ENCODE measurements around the gene ADCY1.

Gene ADCY1

GRCh38 chr7:45704683-45705016 is 130.5 kb downstream of the ADCY1 start:
- no peak overlapping the region for H3K9ac ChIP-seq (ENCODE audit: low read depth, low read length, poor library complexity, severe bottlenecking)
- H3K79me2 ChIP-seq (ENCODE audit: insufficient read depth, low read length): no peaks in the 10 kb centered on the region
- TF ChIP-seq EZH2phosphoT487 (IDR thresholded peaks at IDR 0.05; ENCODE audit: borderline replicate concordance): no peak
- TF ChIP-seq, protein P1, sequence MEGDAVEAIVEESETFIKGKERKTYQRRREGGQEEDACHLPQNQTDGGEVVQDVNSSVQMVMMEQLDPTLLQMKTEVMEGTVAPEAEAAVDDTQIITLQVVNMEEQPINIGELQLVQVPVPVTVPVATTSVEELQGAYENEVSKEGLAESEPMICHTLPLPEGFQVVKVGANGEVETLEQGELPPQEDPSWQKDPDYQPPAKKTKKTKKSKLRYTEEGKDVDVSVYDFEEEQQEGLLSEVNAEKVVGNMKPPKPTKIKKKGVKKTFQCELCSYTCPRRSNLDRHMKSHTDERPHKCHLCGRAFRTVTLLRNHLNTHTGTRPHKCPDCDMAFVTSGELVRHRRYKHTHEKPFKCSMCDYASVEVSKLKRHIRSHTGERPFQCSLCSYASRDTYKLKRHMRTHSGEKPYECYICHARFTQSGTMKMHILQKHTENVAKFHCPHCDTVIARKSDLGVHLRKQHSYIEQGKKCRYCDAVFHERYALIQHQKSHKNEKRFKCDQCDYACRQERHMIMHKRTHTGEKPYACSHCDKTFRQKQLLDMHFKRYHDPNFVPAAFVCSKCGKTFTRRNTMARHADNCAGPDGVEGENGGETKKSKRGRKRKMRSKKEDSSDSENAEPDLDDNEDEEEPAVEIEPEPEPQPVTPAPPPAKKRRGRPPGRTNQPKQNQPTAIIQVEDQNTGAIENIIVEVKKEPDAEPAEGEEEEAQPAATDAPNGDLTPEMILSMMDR (conservative IDR thresholded peaks at IDR 0.05; ENCODE audit: low read length): no peak
- H3K36me3 ChIP-seq (ENCODE audit: insufficient read depth, low read length): no peaks in the 10 kb centered on the region
- no peak overlapping the region for H2AFZ ChIP-seq (ENCODE audit: low read length)
- no peak overlapping the region for H3K4me3 ChIP-seq (ENCODE audit: low read length, poor library complexity, severe bottlenecking)
- H3K9me2 ChIP-seq (replicated peaks; ENCODE audit: low read depth, low read length): no peaks in the 10 kb centered on the region
- no peaks in the 10 kb centered on the region for H3K27me3 ChIP-seq (ENCODE audit: insufficient read depth, low read length, poor library complexity, severe bottlenecking)
- no peak overlapping the region for H3K4me2 ChIP-seq (ENCODE audit: low read depth, low read length, poor library complexity, severe bottlenecking)
- H4K20me1 ChIP-seq (ENCODE audit: insufficient read depth, low read length, poor library complexity, severe bottlenecking): no peaks in the 10 kb centered on the region
- H3F3A ChIP-seq (ENCODE audit: low read depth): no peaks in the 10 kb centered on the region
- no peaks in the 10 kb centered on the region for H3K4me1 ChIP-seq (ENCODE audit: insufficient read depth, low read length, poor library complexity, severe bottlenecking)
- no peaks in the 10 kb centered on the region for H3K9me3 ChIP-seq (ENCODE audit: insufficient read depth, low read depth, low read length)

DNA sequence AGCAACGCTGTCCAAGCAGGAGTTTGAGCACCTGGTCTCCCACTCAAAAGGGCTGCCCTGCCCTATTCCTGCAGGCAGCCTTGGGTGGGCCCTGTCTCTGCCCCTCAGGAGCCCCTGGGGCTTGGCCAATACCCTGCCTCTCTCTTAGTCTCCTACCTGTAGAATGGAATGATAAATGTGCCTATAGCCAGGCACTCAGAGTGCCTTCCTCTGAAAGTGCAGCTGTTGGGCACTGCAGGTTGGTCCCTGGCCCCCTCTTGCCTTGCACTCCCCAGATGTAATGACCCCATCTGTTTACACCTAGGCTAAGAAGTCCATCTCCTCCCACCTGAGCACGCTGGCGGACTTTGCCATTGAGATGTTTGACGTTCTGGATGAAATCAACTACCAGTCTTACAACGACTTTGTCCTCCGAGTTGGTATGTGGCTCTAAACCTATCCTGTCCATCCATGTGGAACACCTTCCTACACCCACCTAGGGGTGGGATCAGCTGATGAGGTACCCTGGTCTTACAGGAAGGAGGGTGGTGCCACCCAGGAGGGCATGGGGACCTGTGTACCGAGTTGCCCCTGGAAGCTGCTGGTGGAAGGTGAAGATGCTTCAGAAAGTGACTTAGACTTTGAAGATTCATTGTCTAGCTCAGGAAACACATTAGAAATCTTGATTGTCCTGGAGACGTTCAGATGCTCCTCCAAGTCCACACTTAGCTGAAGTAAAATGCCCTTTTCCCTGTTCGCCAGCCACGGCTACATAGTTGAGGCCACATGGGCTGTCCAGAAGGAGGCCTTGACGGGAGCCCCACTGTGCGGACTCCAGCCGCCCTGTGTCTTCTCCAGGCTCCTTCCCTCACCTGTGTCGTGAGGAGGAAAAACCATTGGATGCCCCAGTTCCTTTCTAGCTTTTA is 134.1 kb downstream of the ADCY1 start:
- H3K4me3 ChIP-seq (ENCODE audit: low read length, poor library complexity, severe bottlenecking): no peak overlapping the region
- no peaks in the 10 kb centered on the region for H3K9me2 ChIP-seq (replicated peaks; ENCODE audit: low read depth, low read length)
- no peaks in the 10 kb centered on the region for H3K27me3 ChIP-seq (ENCODE audit: insufficient read depth, low read length, poor library complexity, severe bottlenecking)
- H3K79me2 ChIP-seq (ENCODE audit: insufficient read depth, low read length): no peaks in the 10 kb centered on the region
- H2AFZ ChIP-seq (ENCODE audit: low read length): no peak overlapping the region
- no peaks in the 10 kb centered on the region for H3K36me3 ChIP-seq (ENCODE audit: insufficient read depth, low read length)
- no peaks in the 10 kb centered on the region for H3F3A ChIP-seq (ENCODE audit: low read depth)
- H3K9ac ChIP-seq (ENCODE audit: low read depth, low read length, poor library complexity, severe bottlenecking): no peak overlapping the region
- no peak for TF ChIP-seq EZH2phosphoT487 (IDR thresholded peaks at IDR 0.05; ENCODE audit: borderline replicate concordance)
- TF ChIP-seq, protein P1 (conservative IDR thresholded peaks at IDR 0.05; ENCODE audit: low read length): no peak
- no peaks in the 10 kb centered on the region for H3K9me3 ChIP-seq (ENCODE audit: insufficient read depth, low read depth, low read length)
- H3K4me1 ChIP-seq (ENCODE audit: insufficient read depth, low read length, poor library complexity, severe bottlenecking): no peaks in the 10 kb centered on the region
- no peak overlapping the region for H3K4me2 ChIP-seq (ENCODE audit: low read depth, low read length, poor library complexity, severe bottlenecking)
- H4K20me1 ChIP-seq (ENCODE audit: insufficient read depth, low read length, poor library complexity, severe bottlenecking): no peaks in the 10 kb centered on the region

DNA sequence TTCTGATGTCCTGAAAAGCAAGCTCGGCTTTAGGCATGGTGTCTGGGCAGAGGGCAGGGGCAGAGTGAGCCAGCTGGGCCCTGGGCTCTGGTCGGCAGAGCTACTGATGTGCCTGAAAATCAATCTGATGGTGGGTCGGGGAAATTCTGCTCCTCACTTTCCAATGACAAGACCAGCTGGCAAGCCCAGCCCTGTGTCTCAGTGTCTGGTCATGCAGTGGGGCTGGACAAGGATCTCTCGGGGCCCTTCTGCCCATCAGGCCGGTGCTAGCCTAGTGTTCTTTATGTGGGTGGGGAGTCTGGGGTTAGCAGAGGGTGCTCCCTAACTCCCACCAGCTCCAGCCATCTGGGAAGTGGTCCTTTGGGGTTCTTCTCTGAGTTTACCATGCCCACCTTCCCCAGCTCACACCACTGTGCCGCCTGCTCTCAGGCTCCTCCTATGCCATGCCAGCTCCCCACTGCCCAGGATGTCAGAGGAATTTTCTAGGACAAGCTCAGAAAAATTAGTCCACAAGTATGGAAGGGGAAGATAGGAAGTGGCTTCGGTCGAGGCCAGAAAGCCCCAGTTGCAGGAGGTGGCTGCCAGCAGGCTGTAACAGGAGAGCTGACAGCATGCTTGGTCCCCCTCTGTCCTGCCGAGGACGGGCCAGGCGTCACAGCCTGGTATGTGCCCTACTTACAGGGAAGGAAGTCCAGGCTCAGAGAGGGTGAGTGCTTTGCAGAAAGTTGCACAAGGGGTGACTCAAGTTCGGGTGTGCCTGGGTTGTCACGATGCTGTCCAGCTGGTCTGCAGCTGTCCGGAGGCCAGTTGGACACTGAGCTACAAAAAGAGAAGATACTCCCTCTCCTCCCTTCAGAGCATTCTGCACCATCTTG is 135.2 kb downstream of the ADCY1 start:
- TF ChIP-seq, protein P1 (conservative IDR thresholded peaks at IDR 0.05; ENCODE audit: low read length): no peak
- no peak for TF ChIP-seq EZH2phosphoT487 (IDR thresholded peaks at IDR 0.05; ENCODE audit: borderline replicate concordance)

More for the DNA sequence above, 135.2 kb downstream of the ADCY1 start:
- H3K79me2 ChIP-seq (ENCODE audit: insufficient read depth, low read length): no peaks in the 10 kb centered on the region
- H3K36me3 ChIP-seq (ENCODE audit: insufficient read depth, low read length): no peaks in the 10 kb centered on the region
- no peaks in the 10 kb centered on the region for H3F3A ChIP-seq (ENCODE audit: low read depth)
- H3K4me1 ChIP-seq (ENCODE audit: insufficient read depth, low read length, poor library complexity, severe bottlenecking): no peaks in the 10 kb centered on the region
- no peaks in the 10 kb centered on the region for H3K9me2 ChIP-seq (replicated peaks; ENCODE audit: low read depth, low read length)
- H3K4me3 ChIP-seq (ENCODE audit: low read length, poor library complexity, severe bottlenecking): no peak overlapping the region
- H4K20me1 ChIP-seq (ENCODE audit: insufficient read depth, low read length, poor library complexity, severe bottlenecking): no peaks in the 10 kb centered on the region
- no peak overlapping the region for H2AFZ ChIP-seq (ENCODE audit: low read length)
- H3K9ac ChIP-seq (ENCODE audit: low read depth, low read length, poor library complexity, severe bottlenecking): no peak overlapping the region
- no peaks in the 10 kb centered on the region for H3K9me3 ChIP-seq (ENCODE audit: insufficient read depth, low read depth, low read length)
- H3K27me3 ChIP-seq (ENCODE audit: insufficient read depth, low read length, poor library complexity, severe bottlenecking): no peaks in the 10 kb centered on the region
- H3K4me2 ChIP-seq (ENCODE audit: low read depth, low read length, poor library complexity, severe bottlenecking): no peak overlapping the region

All from Loucy (cell line).